ENCODE results near the gene PHTF1.
"Not testable (repeated sequence)": the region's sequence is repeated elsewhere in the genome, so short reads cannot be mapped to it uniquely, and the experiment has no call there.

Gene PHTF1

GRCh38 chr1:113777561-113777960 is 18.3 kb upstream of the PHTF1 start:
- DNase-seq (ENCODE audit: low read depth in 2 of 2), result no peak

DNA sequence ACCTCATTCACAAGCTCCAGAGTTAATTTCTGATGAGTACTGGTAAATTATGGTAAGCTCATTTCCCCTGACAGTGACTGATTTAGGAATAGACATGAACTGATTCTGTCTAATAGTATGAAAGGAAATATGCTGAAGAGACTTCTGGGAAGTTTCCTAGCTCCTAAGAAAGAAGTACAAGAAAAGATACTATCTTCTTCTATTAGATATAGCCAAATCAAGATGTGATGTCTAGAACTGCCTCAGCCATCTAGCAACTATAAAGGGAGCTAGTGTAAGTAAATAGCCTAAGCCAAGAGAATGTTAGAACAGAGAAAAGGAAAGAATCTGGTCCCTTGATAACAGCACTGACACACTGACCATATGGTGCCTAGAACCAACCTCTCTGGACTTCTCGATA is 10.7 kb upstream of the PHTF1 start:
- no peak for DNase-seq (ENCODE audit: low read depth in 2 of 2)

DNA sequence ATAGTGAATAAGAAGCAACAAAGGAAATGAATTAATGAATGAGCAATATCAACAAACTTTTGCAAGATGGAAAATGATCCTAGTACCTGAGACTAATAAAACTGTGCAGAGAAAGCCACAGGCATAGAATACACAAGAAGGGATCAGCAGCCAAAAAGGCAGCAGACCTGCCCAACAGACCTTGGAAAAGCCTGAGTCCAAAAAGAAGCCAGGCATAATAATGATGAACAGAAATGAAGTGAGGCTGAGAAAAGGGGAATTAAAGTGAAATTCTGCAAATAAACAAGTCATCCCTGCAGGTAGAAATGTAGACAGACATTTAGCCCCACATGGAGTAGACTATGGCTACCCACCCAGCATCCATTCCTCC is 10.3 kb upstream of the PHTF1 start:
- no peak for DNase-seq (ENCODE audit: low read depth in 2 of 2)

- no peak for DNase-seq (ENCODE audit: low read depth in 2 of 2)
These were observed 9.8 kb upstream of the PHTF1 start for GRCh38 chr1:113768916-113769600.

- DNase-seq (ENCODE audit: low read depth in 2 of 2), result no peak
These were observed 6.3 kb upstream of the PHTF1 start for GRCh38 chr1:113765306-113766230.

DNA sequence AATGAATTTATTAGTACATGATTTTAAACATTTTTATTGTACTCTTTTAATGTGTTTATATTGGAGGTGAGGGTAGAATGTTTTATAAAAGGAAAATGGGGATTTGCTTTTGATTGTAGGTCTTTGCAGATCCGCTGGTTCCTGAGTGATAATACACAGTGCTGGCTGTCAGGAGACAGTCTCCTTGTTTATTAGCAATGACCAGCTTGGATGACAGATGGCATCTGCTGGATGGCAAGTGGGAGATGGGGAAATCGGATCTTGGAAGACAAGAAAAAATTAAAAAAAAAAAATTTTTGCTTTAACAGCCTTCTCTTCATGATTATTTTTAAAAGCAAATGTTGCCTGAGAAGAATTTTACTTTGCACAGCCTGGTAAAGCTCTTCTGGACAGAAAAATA is 4.4 kb upstream of the PHTF1 start:
- no peak for DNase-seq (ENCODE audit: low read depth in 2 of 2)

DNA sequence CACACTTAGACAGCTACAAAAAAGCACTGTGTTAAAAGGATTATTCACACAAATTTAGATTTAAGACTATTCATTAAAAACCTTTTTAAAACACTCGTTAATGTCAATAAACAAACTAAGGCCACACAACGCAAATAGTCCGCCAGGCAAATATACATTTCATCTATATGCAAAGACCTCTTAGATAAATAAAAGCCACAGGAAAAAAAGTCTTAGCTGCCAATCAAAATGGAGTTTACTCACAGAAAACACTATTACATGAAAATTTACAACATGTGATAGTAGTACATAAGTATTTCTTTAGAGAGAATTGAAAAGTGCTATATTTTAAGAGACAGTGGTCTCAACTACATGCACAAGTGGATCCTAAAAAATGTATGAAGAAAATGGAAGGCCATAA is 2.7 kb upstream of the PHTF1 start:
- no peak for DNase-seq (ENCODE audit: low read depth in 2 of 2)

GRCh38 chr1:113760102-113761080 is 1.1 kb upstream of the PHTF1 start:
- DNase-seq (ENCODE audit: low read depth in 2 of 2), result no peak

DNA sequence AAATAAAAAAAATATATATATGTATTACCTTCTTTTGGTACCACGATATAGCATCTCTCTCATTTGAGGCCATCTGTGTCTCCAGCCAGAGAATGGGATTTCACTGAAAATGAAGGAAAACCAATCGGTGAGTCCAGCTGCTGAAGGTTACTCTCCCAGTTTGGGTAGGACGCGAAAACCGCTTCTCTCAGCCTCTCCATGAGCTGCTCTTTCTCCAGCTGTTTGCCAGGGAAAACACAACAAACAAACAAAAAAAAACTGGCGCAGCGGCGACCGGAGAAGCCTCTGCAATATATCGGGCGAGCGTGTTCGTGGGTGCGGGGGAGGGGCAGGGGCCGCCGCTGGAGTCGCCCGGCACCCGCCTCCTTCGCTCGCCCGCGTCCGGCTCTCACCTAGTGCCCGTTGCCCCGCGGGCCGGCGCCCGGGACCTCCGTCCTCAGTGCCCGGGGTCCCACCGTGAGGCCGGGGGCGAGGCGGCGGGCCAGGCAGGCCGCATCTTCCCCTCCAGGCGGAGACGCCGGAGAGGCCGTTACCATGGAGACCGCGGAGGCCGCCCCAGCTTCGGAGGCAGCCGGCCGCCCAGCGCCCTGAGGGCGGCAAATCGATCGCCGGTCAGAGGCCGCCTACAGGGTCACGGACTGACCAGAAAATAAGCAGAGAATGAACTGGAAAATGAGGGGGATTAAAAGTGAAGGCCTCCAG is 504 bp downstream of the PHTF1 start:
- peak; percentile 32 to 44 for DNase-seq (ENCODE audit: low read depth in 2 of 2)

- no peak for DNase-seq (ENCODE audit: low read depth in 2 of 2)
These were observed 2.8 kb downstream of the PHTF1 start for GRCh38 chr1:113756461-113756860.

DNA sequence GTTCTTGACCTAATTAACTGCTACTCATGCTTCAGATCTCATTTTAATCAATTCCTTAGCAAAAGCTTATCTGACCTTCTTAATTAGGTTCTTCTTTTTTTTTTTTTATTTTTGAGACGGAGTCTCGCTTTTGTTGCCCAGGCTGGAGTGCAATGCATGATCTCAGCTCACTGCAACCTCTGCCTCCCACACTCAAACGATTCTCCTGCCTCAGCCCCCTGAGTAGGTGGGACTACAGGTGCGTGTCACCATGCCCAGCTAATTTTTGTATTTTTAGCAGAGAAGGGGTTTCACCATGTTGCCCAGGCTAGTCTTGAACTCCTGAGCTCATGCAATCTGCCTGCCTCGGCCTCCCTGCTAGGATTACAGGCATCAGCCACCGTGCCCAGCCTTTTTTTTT is 6.0 kb downstream of the PHTF1 start:
- not testable (repeated sequence) for DNase-seq (ENCODE audit: low read depth in 2 of 2)

GRCh38 chr1:113751516-113751915 is 7.8 kb downstream of the PHTF1 start:
- DNase-seq (ENCODE audit: low read depth in 2 of 2), result no peak

DNA sequence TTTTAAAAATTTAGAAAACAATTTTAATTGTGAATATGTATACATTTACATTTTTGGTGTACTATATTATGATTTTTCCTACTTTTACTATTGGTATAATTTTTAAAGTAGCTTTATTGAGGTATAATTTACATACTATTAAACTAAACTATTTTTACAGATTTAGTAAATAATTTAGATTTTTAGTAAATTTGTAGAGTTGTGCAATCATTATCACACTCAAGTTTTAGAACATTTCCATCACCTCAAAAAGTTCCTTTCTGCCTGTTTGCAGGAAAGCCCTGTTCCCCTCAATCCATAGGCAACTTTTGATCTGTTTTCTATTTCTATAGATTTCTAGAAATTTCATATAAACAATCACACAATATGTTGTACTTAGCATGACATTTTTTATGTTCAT is 8.2 kb downstream of the PHTF1 start:
- DNase-seq (ENCODE audit: low read depth in 2 of 2), result no peak

GRCh38 chr1:113749402-113749801 is 9.9 kb downstream of the PHTF1 start:
- no peak for DNase-seq (ENCODE audit: low read depth in 2 of 2)

GRCh38 chr1:113747376-113747775 is 11.9 kb downstream of the PHTF1 start:
- DNase-seq (ENCODE audit: low read depth in 2 of 2), result no peak

GRCh38 chr1:113745425-113745824 is 13.9 kb downstream of the PHTF1 start:
- no peak for DNase-seq (ENCODE audit: low read depth in 2 of 2)

DNA sequence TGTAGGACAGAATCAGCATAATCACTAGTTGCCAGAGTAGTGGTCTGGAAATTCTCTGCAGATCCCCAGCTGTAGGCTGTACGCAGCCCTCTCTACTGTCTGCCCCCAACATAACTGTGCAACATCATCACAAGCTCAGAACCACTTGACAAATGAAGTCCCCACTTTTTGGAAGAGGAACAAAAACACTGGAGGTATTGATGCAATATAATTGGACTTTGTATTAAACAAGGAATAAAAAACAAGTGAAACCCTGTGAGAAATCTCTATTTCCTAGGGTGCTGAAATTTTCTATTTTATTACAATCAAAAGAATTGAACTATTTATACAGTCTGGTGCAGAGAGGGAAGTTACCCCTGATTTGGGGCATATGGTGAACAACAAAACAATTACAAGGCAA is 15.2 kb downstream of the PHTF1 start:
- no peak for DNase-seq (ENCODE audit: low read depth in 2 of 2)

DNA sequence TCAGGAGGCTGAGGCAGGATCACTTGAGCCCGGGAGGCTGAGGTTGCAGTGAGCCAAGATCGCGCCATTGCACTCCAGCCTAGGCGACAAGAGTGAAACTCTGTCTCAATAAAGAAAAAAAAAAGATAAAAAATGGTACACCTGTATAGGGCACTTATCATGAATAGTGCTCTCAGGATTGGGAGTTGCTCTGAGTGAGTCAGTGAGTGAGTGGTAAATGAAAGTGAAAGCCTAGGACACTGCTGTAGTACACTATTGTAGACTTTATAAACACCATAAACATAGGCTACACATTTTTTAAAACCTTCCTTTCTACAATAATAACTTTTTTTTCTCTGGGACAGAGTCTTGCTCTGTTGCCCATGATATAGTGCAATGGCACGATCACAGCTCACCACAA is 16.8 kb downstream of the PHTF1 start:
- DNase-seq (ENCODE audit: low read depth in 2 of 2), result no peak

DNA sequence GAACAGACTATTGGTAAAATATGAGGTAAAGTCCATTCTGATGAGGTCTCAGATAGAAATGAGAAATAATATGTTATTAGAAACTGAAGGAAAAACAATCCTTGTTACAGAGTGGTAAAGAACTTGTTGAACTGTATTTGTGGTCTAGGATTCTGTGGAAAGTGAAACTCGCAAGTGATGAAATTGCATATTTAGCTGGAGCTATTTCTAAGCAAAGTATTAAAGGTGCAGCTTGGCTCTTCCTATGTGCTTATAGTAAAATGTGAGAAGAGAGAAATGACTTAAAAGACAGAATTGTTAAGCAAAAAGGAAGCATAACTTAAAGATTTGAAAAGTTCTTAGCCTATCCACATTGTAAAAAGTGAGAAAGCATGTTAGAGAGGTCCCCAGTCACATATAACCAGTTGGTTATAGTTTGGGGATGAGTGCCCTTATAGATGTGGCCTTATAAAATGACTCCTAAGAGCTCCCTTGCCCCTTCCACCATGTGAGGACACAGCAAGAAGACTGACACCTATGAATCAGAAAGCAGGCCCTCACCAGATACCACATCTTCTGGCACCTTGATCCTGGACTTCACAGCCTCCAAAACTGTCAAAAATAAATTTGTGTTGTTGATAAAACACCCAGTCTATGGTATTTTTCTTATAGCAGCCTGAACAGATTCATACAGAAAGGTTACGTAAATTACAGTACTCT is 24.8 kb downstream of the PHTF1 start:
- DNase-seq (ENCODE audit: low read depth in 2 of 2), result no peak

DNA sequence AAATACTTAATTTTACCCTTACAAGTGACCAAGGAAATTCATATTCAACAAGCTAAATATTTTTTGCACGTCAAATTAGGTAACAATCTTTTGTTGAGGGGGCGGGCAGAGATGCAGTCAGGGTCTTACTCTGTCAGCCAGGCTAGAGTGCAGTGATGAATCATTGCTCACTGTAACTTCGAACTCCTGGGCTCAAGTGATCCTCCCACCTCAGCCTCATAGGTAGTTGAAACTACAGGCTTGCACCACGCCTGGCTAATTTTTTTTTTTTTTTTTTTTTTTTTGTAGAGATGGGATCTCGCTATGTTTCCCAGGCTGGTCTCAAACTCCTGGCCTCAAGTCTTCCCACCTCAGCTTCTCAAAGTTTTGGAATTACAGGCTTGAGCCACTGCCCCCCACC is 26.5 kb downstream of the PHTF1 start:
- DNase-seq (ENCODE audit: low read depth in 2 of 2), result no peak

- no peak for DNase-seq (ENCODE audit: low read depth in 2 of 2)
These were observed 38.3 kb downstream of the PHTF1 start for GRCh38 chr1:113721010-113721409.

All from stimulated activated CD8-positive, alpha-beta memory T cell treated with anti-CD3 and anti-CD28 coated beads, Interleukin-15, amount 100 ng/mL, for 48 hours (primary cell).